LNCaP clone FGC (cell line): ENCODE data around the gene NDUFAF5.

Experiments used
- DNase-seq: peaks from one replicate; pipeline ENCODE4 v3.0.0-alpha.2; 2011; ENCODE audit warnings: low read depth
- H3K4me3 ChIP-seq: 2 replicates; pipeline ENCODE4 v1.5.1; 2011; ENCODE audit warnings: mild to moderate bottlenecking, low read depth, low read length, control low read depth
- TF ChIP-seq, protein P1 (sequence below): IDR thresholded peaks from 2 replicates; pipeline ENCODE4 v1.5.1; 2012; ENCODE audit warnings: mild to moderate bottlenecking; ENCODE audit not compliant: control insufficient read depth, insufficient read depth; ENCODE audit errors: extremely low read depth

Gene NDUFAF5

DNA sequence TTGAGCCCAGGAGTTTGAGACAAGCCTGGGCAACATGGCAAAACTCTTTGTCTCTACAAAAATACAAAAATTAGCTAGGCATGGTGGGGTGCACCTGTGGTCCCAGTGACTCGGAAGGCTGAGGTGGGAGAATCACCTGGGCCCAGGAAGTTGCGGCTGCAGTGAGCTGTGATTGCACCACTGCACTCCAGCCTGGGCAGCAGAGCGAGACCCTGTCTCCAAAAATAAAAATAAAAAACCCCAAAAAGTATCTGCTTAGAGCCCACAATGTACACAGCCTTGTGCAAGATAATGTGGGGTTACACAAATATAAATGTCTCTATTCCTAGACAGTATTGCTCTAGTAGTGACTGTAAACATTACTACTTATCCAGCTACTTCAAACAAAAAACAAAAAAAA is 6.0 kb upstream of the NDUFAF5 start:
- TF ChIP-seq, protein P1, sequence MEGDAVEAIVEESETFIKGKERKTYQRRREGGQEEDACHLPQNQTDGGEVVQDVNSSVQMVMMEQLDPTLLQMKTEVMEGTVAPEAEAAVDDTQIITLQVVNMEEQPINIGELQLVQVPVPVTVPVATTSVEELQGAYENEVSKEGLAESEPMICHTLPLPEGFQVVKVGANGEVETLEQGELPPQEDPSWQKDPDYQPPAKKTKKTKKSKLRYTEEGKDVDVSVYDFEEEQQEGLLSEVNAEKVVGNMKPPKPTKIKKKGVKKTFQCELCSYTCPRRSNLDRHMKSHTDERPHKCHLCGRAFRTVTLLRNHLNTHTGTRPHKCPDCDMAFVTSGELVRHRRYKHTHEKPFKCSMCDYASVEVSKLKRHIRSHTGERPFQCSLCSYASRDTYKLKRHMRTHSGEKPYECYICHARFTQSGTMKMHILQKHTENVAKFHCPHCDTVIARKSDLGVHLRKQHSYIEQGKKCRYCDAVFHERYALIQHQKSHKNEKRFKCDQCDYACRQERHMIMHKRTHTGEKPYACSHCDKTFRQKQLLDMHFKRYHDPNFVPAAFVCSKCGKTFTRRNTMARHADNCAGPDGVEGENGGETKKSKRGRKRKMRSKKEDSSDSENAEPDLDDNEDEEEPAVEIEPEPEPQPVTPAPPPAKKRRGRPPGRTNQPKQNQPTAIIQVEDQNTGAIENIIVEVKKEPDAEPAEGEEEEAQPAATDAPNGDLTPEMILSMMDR = no peak
- no peak overlapping the region for H3K4me3 ChIP-seq
- DNase-seq = no peak

DNA sequence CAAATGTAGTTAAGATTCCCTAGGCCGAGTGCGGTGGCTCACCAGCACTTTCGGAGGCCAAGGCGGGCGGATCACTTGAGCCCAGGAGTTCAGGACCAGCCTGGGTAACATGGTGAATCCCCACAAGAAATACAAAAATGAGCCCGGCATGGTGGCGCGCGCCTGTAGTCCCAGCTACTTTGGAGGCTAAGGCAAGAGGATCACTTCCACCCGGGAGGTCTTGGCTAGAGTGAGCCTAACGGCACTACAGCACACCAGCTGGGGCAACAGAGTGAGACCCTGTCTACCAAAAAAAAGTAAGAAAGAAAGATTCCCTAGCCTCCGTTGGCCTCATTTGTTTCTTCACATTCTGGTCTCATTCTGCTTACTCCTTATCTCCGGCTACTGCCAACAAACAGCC is 1.3 kb upstream of the NDUFAF5 start:
- peak overlapping the region; percentile 98 for H3K4me3 ChIP-seq
- TF ChIP-seq, protein P1 = no peak
- DNase-seq = no peak

DNA sequence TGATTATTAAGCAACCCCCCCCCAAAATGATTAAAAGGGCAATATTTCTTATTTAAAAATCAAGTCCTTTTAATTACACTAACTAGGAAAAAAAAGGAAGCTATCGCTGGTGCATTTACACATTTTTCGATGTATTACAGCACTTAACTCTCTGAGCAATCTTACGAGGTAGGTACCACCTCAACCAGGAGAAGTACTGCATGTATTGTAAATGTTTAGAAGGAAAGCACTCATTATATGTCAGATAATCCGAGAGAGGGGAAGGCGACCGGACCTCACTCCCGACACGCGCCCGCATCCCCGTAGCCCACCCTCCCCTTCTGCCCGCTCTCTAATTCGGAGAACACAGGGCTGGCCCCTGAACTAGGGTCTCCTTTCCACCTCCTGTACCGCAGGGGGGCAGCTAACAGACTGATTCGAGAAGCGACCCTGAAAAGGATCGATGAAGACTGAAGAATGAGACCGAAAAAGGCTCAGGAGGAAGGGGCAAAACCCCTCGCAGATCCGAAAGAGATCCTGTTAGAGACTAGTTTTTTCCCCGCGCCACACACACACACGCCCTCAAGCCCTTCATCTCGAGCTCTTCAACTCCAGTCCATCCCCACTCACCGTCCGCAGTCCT is 446 bp upstream of the NDUFAF5 start:
- TF ChIP-seq, protein P1 = no peak; the same call in 1 of the 2 replicates
- H3K4me3 ChIP-seq = peak overlapping the region; percentile 98
- no peak for DNase-seq

DNA sequence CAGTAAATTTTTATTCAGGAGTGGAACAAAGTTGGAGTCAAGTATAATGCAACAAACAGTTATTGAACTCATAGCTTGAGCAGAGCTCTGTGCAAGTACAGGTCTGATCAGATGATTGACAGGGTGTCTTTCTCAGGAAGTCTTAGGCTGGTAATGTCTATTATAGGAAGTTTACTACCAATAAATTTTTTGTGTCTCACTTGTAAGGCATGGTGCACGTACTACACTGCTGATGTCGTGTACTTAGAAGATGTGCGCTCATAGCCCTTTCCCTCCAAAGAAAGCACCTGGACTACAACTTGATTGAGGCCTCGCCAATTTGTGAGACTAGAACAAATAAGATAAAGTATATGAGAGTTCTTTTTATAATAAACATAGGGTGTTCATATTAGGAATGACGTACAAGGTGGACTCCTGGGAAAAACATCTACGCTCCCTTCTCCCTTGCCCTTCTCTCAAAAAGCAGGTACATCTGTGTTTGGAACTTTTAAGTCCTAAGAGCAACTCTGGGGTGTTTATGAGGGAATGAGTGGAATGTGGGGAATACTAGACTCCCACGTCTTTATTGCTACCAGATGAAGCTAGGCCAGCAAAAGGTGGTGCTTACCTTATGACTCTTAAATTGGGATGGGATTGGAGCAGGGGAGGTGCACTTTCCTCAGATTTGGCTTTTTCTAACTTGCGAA is 1.5 kb downstream of the NDUFAF5 start:
- no peak for DNase-seq
- H3K4me3 ChIP-seq = peak overlapping the region; percentile 98
- TF ChIP-seq, protein P1 = no peak

DNA sequence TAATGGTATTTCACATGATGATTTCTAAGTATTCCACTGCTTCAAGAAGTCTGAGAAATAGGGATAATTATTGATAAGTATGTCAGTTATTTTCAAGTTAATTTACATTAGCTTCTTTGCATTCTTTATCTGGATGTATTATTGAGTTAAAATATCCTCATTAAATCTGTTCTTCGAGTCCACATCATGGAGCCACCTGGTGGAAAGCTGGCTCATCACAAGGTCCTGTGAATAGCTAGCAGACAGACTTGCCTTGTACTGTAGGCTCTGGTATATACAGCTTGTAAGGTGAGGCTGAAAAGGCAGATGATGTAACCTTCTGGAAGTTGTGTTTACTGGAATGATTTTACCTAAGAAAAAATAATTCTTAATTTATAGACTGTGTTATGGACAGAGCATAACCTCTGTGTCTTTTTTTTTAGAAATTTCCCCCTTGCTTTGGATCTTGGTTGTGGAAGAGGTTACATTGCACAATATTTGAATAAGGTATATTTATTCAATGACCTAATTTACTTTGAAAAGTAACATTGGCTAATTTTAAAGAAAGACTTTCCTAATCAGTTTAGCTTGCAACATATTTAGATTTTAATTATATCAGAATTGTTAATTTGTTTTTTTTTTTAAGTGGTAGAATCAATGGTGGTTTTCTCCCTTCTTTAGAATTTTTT is 3.5 kb downstream of the NDUFAF5 start:
- peak; percentile 63 for DNase-seq
- H3K4me3 ChIP-seq = no peak overlapping the region
- TF ChIP-seq, protein P1 = peak; percentile 82

DNA sequence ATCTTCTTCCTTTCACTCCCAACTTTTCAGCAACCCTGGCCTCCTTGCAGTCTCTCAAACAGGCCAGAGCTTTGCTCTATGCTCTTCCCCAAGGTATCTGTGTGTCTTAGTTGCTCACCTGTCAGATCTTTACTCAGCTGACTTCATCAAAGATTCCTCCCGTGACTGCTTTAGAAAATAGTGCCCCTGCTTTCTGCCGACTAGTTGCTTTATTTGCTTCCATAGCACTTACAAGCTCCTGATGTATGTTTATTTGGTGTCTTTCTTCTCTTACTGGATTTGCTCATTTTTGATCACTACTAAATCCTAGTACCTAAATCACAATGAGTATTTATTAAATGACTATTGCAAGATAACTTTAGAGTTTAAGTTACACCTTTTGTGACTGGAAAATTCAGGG is 5.9 kb downstream of the NDUFAF5 start:
- no peak for DNase-seq
- TF ChIP-seq, protein P1 = no peak
- H3K4me3 ChIP-seq = no peak overlapping the region
